Stimulated activated CD4-positive, alpha-beta T cell treated with anti-CD3 and anti-CD28 coated beads, Interleukin-1b, Interleukin-23, amount 100 ng/mL, for 1 hour (primary cell): ENCODE results near the gene ZBTB20.

ENCODE experiments used
- DNase-seq, 2 donors: peaks; one replicate each; pipeline ENCODE4 v3.0.0-alpha.2; 2020; ENCODE audit warnings: low read depth in 2 of 2

Gene ZBTB20

DNA sequence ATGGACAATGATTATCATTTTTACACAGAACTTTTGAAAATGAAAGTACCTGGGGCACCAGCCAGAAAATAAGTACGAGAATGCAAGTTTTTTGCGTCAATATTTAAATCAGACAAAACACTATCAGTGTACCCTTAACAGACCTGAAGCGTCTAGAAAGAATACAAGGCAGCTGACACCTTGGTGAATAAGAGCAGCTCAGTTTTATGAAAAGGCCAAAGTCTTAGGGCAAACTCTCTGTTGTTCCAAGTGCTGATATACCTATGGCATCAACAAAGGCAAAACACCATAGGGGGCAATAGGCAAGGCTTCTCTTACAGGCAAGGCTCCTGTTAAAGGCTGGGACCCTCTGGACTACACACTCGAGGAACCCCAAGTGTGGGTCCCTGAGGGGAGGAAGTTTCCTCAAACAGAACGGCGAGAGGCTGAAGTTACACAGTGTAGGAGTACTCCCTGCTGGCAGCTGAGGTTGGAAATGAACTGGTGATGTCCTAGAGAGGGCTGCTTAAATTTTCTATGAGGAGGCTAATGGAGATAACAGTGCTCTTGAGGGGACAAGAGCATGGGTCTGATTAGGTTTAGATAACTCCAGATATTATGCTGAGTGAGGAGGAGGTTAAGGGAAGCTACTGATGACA lies 562.2 kb downstream of the ZBTB20 start:
- DNase-seq, result no peak

DNA sequence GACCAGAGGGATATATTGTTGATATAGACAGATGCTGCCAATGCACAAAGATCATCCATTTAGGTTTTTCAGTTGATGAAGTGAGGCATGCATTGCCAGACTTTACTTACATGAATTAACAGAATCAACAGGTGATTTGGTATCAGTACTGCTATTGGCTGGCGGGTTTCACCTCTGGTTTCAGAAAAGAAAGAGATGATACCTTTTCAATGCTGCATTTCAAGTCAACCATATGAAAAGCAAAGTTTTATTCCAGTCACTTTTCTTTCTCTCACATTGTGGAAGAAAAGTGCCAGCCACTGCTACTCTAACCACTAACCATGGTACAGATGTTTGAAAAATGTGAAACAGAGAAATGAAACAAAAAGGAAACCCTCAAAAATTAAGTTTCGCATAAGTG lies 564.2 kb downstream of the ZBTB20 start:
- no peak for DNase-seq

DNA sequence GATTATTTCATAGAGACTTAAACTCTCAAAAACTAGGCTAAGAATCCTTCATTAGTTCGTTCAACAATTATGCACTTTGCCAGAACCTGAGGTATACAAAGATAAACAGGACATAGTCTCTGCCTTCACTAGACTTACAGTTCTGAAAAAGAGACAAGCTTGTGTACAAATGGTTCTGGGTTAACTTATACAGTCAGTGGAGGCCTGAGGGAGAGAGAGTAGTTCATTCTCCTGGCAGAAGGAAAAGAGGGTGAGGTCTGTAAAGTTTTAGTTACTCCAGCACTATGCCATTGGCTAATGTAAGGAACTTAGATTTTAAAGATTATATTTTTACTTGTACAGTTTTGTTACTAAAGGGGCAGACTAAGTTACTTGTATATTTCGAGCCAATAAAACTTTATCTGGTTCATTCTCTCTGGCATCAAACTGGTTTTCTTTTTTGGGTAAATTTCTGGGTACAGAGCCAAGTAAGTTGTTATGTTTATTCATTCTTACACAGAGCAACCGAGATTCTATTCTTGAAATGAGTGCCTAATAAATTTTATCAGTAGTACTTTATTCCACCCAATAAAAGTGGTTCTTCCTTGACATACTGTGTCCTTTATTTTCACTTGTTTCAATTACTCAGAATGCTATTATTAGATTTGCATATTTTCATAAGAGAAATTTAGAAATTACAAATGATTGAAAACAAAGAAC lies 574.6 kb downstream of the ZBTB20 start:
- no peak for DNase-seq

DNA sequence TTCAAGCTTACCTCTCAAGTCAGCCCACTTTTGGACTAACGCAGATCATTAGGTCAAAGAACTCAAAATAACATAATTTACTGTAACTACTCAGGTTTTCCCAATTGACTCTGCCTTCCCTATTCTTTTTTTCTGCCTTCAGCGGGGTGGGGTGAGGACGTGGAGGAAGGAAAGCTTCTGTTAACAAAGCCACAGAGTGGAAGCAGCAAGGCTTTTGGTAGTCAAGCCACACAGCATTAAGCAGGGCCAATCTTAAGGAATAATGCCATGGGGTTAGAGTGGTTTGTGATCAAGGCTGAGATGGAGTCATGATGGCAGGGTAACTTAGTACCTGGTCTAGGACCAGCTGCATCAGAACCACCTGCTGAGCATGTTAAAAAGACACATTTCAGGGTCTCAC lies 575.7 kb downstream of the ZBTB20 start:
- DNase-seq, result no peak

DNA sequence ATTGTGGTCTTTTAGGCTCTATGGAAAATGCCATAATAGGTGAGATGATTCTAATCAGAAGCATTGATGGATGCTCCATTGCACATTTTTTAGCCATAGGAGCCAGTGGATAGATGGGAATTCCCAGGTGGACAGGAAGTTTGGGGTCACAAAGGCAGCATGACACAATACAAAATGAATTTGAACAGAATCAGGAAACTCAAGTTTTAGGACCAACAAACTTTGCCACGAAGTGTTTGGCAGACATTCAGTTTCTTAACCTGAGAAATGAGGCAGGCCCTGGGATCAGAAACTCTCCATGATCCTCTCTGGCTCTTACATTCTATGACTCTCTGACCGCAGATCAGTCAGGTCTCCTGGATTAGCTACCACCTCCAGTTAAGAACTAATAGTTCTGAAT lies 577.9 kb downstream of the ZBTB20 start:
- DNase-seq, result no peak

DNA sequence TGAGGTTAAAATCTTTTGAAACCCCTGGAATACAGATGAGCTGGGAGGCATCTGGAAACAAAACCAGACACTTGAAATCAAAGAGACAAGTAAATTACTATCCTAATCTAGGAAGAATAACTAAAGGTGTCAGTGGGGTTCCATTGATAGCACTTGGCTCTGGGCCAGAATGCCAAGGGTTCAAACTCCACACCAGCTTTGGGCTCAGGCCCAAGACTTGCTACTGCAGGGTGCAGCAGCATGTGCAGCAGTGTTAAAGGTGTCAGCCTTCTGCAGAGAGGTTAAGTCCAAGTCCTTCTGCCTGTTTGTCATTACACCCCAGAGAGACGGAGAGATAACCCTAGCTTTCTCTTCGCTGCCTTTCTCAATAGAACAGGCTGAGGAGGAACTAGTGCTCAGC lies 579.3 kb downstream of the ZBTB20 start:
- no peak for DNase-seq

DNA sequence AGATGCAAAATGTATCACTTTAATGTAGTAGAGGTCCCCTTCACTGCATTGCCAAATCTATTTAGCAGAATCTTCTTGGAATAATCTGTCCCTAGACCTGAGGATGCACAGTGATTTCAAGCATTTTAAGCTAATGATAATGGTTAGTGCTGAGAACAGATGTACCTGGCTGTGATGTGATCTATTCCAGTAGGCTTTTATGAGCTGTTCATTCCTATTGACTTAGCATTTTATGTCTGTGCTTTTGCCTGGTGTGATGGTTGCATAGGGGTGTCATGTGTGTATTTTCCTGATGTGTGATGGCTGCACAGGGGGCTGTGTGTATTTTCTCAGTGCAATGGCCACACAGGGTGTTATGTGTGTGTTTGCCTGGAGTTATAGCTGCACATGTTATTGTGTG lies 580.3 kb downstream of the ZBTB20 start:
- no peak for DNase-seq

DNA sequence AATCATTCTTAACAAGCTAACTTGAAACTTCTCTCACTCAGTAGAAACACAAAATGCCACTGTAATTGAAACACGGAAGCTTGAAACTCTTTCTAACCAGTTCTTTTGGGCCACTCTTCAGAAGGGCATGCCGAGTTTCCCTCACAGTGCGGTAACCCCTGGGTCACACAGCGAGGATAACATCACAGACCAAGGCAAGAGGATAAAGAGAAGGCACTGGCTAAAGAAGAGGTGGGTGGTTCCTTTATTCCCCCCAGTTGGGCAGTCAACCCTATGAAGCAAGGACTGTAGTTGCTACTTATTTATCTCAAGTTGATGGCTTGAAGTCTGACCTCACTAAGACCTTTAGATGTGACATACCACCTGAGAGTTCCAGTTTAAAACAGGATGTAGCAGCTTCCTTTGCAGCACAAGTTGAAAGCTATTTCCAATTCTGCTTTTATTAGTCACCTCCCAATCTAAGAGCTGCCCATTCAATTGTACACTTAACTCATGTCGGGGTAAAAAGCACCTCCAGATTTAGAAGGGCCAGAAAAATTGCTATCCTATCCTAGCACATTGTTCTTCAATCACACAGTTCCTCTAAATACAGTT lies 580.8 kb downstream of the ZBTB20 start:
- no peak for DNase-seq

DNA sequence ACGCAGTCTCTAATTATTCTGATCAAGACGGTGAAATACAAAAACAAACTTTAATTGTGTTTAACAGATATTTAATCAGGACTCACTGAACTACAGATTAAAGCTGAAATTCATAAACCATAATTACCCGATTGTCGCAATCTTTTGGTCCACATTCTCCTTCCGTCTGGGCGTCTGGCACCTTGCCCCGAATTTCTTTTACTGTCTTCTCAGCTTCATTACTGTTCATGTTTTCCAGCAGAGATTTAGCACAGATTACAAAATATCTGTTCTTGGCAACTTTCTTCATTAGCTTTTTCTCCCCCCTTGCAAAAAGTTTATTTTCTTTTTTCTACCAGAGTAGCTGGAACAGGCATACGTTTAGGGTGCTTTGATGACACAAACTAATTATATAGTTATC lies 581.9 kb downstream of the ZBTB20 start:
- no peak for DNase-seq

DNA sequence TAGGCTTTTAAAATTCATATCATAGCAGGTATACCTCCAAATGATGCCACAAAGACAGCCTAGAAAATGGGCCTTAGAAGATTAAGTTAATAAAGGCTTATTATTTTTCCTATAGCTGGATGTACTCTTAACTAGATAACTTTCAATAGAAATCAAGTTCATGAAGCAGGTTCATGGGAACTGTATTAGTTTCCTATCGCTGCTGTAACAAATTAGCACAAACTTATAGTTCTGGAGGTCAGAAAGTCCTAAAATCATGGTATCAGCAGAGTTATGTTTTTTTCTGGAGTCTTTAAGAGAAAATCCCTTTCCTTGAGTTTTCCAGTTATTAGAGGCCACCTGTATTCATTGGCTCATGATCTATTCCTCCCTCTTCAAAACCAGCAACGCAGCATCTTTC lies 583.4 kb downstream of the ZBTB20 start:
- DNase-seq, result no peak

DNA sequence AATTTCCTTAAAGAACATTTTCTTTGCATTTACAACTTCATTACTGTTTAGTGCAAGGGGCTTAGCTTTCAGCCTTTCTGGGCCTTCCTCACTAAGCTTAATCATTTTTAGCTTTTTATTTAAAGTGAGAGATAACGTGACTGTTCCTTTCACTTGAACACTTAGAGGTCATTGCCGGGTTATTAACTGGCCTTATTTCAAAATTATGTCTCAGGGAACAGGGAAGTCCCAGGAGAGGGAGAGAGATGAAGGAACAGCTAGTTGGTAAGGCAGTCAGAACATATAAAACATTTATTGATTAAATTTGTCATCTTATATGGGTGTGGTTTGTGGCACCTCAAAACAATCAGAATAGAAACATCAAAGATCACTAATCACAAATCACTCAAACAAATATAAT lies 584.5 kb downstream of the ZBTB20 start:
- no peak for DNase-seq

DNA sequence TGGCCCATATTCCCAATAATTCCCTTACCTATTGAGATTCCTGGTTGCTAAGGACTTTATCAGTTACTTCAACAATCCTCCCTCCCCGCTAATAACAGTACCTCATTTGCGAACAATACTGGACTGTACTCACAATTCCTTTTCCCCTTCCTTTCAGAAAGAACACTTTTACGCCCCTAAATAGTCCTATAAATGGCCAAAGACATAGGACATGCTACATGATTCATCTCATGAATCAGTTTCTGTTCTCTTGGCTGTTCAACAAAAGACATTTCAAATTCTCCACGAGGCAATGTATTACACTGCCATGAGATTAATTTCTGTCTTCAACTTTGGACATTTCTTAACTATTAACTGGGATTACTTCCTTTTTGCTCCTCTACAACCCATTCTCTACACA lies 588.8 kb downstream of the ZBTB20 start:
- DNase-seq, result no peak

DNA sequence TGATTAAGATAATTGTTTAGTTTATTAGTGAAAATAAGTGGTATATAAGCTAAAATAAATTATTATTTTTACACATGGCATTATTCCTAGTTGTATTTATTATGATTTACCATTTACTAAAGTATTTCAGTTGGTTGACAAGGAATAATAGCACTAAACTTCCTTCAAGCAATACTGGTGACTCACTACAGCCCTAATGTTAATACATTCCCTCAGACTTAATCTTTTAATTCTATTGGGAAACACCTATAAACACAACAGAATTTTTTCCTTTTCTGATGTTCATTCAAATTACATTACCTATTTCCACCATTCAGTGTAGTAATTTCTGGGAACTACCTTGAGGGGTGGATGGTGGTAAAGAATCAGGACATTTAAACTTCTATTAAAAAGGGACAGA lies 589.3 kb downstream of the ZBTB20 start:
- DNase-seq, result no peak

DNA sequence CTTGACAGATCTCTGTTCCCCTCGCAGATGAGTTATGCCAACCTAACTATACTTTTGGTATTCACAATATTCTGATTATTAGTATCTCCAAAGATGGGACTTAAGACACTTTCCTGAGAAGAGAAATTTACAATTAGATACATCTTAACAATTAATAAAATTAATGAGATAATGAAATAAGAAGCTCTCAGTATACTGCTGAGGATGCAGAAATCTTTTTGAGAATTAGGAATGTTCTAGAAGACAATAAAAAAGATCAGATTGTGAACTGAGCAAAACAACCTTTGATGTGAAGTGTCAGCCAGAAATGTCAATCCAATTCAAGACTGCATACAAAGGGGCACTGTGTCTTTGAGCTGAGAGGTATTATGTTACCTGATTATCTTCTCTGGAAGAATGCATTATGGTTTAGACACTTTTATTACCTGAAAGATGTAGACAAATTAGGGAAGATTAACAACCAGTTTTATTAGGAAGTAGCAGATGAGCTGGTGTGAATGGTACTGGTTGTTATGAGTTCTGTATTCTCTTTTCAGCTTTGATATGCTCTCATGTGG lies 590.4 kb downstream of the ZBTB20 start:
- DNase-seq, result no peak

DNA sequence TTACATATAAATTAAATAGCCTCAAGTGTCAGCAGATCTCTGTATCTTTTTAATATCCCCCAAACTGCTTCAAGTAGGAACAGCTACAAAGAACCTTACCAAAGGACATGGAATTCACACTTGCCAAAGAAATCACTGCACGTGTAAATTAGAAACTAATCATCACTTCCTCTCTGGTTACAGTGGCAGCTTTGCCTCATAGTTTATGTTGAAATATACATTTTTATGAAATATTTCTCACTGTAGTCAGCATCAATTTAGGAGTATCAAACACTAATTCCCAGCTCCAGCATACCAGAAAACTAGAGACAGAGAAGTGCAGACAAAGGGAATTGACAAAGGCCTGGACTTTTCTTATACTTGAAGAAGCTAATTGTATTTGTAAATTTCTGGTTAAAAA lies 592.4 kb downstream of the ZBTB20 start:
- DNase-seq, result no peak

DNA sequence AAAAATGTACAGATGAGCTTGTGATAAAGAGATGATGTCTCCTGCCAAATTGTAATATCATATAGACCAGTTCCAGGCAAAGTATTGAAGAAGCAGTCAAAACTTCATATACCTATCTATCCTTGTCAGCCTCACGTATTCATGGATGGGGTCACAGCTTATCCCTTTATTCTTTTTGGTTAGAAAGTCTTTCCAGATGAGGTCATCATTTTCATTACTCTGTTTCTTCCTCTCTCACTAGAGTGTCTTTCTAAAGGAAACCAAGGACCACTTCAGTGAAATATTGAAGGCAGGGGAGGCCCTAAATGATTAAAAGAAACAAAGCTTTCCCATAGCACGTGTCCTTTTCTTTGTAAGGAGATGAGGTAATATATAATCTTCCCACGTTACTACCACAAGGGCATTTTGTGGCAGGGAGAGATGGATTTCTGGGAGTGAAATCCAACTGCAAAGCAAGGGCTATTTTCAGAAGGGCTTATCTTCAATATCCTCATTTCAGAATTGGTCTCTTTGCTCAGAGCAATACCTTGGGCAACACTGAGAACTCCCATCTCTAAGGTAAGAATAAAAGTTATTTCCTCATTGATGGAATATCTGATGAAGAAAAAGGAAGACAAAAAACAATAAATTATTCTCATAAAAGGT lies 593.0 kb downstream of the ZBTB20 start:
- DNase-seq, result no peak

DNA sequence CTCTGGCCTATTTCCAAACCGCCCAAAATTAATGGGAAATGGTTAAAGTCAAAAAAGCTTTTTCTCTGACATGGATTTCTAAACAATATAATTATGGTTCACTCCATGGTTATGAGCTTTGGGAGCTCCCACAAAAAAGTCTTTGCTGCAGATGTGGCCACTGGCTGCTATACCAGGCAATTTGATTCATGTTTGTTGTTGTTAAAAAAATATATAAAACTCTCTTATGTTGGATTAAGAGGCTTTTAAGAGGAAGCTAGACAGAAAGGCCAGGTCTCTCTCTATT lies 594.6 kb downstream of the ZBTB20 start:
- no peak for DNase-seq

DNA sequence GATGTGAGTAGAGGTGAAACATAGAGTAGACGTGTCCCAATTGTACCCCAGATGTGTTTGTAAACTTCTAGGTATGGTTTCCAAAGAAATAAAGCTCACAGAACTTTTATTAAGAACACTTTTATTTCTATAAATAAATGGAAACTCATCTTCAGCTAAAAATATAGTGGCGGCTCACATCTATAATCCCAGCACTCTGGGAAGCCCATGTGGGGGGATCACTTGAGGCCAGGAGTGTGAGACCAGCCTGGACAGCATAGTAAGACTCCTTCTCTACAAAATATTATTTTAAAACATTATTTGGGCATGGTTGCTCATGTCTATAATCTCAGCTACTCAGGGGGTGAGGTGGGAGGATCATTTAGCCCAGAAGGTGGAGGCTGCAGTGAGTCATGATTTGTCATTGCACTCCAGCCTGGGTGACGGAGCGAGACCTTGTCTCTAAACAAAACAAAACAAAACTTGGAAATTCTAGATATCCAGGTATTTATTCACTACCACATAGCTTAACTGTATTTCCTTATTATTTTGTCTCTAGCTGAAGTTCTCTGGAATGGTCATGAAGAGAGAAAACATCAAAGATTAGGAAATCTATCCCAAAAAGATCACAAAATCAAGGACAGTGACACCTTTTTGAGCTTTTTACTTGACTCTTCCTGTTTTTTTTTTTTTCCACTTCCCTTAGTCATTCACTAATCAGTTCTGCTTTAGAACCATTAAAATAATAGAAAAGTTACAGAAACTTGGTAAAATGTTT lies 595.1 kb downstream of the ZBTB20 start:
- no peak for DNase-seq

DNA sequence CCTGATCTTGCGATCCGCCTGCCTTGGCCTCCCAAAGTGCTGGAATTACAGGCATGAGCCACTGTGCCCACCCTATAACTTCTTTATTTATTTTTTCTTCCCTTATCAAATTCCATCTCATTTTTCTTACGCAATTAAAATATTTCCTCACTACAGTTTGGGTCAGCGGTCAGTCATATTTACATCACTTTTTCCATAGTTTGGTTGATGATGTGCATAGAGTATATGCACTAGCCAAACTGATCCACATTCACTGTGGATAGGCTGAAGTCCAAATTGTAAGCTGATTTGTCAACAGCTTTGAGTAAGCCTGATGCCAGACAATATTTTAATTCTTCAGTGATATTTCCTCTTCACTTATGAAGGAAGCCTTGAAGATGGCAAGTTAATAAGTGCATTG lies 596.9 kb downstream of the ZBTB20 start:
- no peak for DNase-seq

DNA sequence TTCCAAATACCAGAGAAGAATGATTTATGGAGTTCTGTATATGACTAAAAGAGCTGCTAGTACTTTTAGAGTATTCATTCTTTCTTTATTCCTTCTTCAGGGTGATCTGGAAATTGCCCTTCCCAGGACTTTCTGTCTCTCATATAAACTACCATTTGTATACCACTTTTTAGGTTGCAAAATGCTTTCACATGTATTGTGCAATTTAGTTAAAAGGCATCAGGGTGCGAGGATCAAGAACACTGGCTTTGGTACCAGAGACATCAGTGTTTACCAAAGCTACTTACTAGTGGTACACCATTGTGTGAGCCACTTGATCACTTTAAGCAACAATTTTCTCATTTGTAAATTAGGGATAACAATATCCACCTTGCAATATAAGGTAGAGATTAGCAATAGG lies 601.9 kb downstream of the ZBTB20 start:
- no peak for DNase-seq

DNA sequence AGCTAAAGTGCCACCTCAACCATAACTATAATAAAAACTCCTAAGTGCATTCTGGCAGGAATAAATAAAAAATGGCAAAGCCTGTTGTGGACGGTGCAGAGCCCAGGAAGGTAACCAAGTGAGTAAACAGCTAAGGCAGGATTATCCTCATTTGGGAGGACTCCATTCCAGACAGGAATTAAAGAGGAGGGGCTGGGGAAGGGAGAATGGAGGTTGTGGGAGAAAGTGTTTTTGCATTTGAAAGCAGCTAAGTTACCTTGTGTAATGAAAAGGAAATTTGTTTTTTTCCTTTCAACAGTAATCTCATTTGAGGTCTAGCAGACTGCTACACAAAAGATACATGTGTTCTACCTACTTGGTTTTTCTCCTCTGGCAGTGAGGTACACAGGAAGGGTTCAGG lies 604.7 kb downstream of the ZBTB20 start:
- DNase-seq, result no peak

DNA sequence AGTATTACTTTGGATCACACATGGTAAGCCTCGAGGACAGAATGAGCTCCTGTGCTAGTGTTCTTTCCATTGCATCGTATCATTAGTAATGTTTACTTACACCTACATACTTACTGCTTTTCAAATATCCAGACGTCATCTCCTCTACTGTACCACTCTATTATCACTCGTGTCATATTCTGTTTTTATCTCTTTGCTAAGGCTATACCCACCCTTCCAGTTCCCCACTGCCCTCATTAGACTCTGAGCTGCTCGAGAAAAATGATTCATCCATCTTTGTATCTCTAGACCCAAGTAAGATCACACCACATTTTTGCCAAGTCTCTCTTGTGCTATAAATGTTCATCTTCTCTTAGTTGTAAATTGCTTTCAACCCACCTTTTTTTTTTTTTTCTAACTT lies 607.6 kb downstream of the ZBTB20 start:
- DNase-seq, result no peak
